GM12878 (cell line): ENCODE measurements around the gene MB. TPM values are rescaled to one million over a fixed set of nuclear protein-coding genes. Genes with fewer than 3 reads are reported as not detected.

Experiments used
- ATAC-seq: fragments of 200-7000 bp; cut with Tn5 transposase; 3 replicates; pipeline ENCODE4 v1.9.1; 2020; ENCODE audit warnings: mild to moderate bottlenecking, moderate library complexity
- BruUV-seq: library from RNA; stranded (reverse); fragments of 400-500 nt; replicated peaks from 2 replicates; lab custom pipeline; 2021; lab: Mats Ljungman, UMichigan
- CTCF ChIA-PET: fragments of 300-600 bp; sonication (Branson Sonifier 250); formaldehyde crosslinking; extraction: SDS; loops from one replicate; lab custom pipeline; 2021; ENCODE audit warnings: inconsistent platforms; lab: Yijun Ruan, JAX
- POLR2A ChIA-PET: fragments of 350-600 bp; formaldehyde crosslinking; extraction: SDS; loops from one replicate; lab custom pipeline; 2021; ENCODE audit warnings: inconsistent platforms; lab: Charles Lee
- RAD21 ChIA-PET: fragments of 300-600 bp; sonication (Branson Sonifier 250); formaldehyde crosslinking; loops from one replicate; lab custom pipeline; 2023; ENCODE audit warnings: antibody characterized with exemption; ENCODE audit not compliant: unreplicated experiment; lab: Charles Lee
- SMC1A ChIA-PET: fragments of 300-600 bp; sonication (Branson Sonifier 250); formaldehyde crosslinking; loops from one replicate; lab custom pipeline; 2023; ENCODE audit not compliant: unreplicated experiment, uncharacterized antibody; lab: Charles Lee
- DNase-seq: peaks from one replicate; pipeline ENCODE4 v3.0.0-alpha.2; 2011; ENCODE audit warnings: low read depth, low spot score
- FAIRE-seq: peaks from 3 replicates; lab custom pipeline; 2011; peaks lifted over from hg19 to GRCh38; lab: Jason Lieb, UNC
- H2AFZ ChIP-seq: 2 replicates; pipeline ENCODE4 v1.6.0; 2011; ENCODE audit warnings: low read depth, low read length, control low read depth; ENCODE audit not compliant: control insufficient read depth
- H3K27ac ChIP-seq: 2 replicates; pipeline ENCODE4 v1.5.1; 2011; ENCODE audit warnings: control low read depth; ENCODE audit not compliant: control insufficient read depth, insufficient read depth
- H3K27me3 ChIP-seq, 2 experiments: replicated peaks in 1 of 2; 2 replicates each; pipeline versions ENCODE4 v1.6.0 to v1.6.1; 2011; ENCODE audit warnings: low read length in 1 of 2; ENCODE audit not compliant: control insufficient read depth in 2 of 2, insufficient read depth in 2 of 2
- H3K36me3 ChIP-seq, 2 experiments: 2 replicates each; pipeline ENCODE4 v1.5.1; 2011; ENCODE audit warnings: low read length in 1 of 2; ENCODE audit not compliant: control insufficient read depth in 2 of 2, insufficient read depth in 2 of 2
- H3K4me1 ChIP-seq: 2 replicates; pipeline ENCODE4 v1.6.1; 2011; ENCODE audit warnings: mild to moderate bottlenecking, low read length, moderate library complexity, mixed read lengths; ENCODE audit not compliant: control insufficient read depth, insufficient read depth
- H3K4me2 ChIP-seq: 2 replicates; pipeline ENCODE4 v1.6.0; 2011; ENCODE audit warnings: control low read depth; ENCODE audit not compliant: control insufficient read depth, insufficient read depth
- H3K4me3 ChIP-seq: fragments of 200-600 bp; sonication (generic); 2 replicates; pipeline ENCODE4 v1.5.1; 2016
- H3K79me2 ChIP-seq: 2 replicates; pipeline ENCODE4 v1.6.0; 2011; ENCODE audit warnings: low read length; ENCODE audit not compliant: control insufficient read depth, insufficient read depth
- H3K9ac ChIP-seq: 2 replicates; pipeline ENCODE4 v1.8.0; 2011; ENCODE audit warnings: low read length, control low read depth, mixed read lengths; ENCODE audit not compliant: control insufficient read depth, insufficient read depth
- H3K9me3 ChIP-seq: replicated peaks from 3 replicates; pipeline ENCODE4 v1.5.1; 2011; ENCODE audit warnings: mild to moderate bottlenecking, low read length; ENCODE audit not compliant: control insufficient read depth, insufficient read depth
- H4K20me1 ChIP-seq: 2 replicates; pipeline ENCODE4 v1.6.0; 2011; ENCODE audit not compliant: control insufficient read depth, insufficient read depth
- CTCF ChIP-seq, 3 experiments: IDR thresholded peaks in 2 of 3; conservative IDR thresholded peaks in 1 of 3; 2 replicates each; pipeline ENCODE4 v1.5.1; 2011; ENCODE audit warnings: low read depth in 3 of 3, low read length in 3 of 3, mild to moderate bottlenecking in 3 of 3, control low read depth in 2 of 3, moderate library complexity in 2 of 3, inconsistent platforms in 1 of 3, mixed read lengths in 1 of 3; ENCODE audit not compliant: control insufficient read depth in 2 of 3, insufficient read depth in 1 of 3; ENCODE audit errors: extremely low read depth in 1 of 3
- ESRRA ChIP-seq: IDR thresholded peaks from 2 replicates; pipeline ENCODE4 v1.6.1; 2012; ENCODE audit warnings: mild to moderate bottlenecking, low read length, improper control_type of control experiment
- FOXK2 ChIP-seq: fragments of 450-650 bp; IDR thresholded peaks from 2 replicates; pipeline ENCODE4 v1.6.1; 2017; ENCODE audit warnings: mild to moderate bottlenecking, moderate library complexity
- JUND ChIP-seq: IDR thresholded peaks from 2 replicates; pipeline ENCODE4 v1.6.1; 2012; ENCODE audit warnings: low read depth, mild to moderate bottlenecking, low read length, improper control_type of control experiment, moderate library complexity
- NFYB ChIP-seq: IDR thresholded peaks from 2 replicates; pipeline ENCODE4 v1.6.1; 2011; ENCODE audit warnings: low read depth, mild to moderate bottlenecking, low read length, improper control_type of control experiment, moderate library complexity; ENCODE audit not compliant: insufficient read depth
- RUNX3 ChIP-seq: IDR thresholded peaks from 2 replicates; pipeline ENCODE4 v1.6.1; 2012; ENCODE audit warnings: low read length, inconsistent platforms
- SKIL ChIP-seq: fragments of 450-650 bp; IDR thresholded peaks from 2 replicates; pipeline ENCODE4 v1.6.1; 2017; ENCODE audit warnings: mild to moderate bottlenecking, low read depth, inconsistent platforms; ENCODE audit not compliant: poor library complexity, severe bottlenecking
- SMAD1 ChIP-seq: fragments of 450-650 bp; IDR thresholded peaks from 2 replicates; pipeline ENCODE4 v1.6.1; 2018; ENCODE audit warnings: mild to moderate bottlenecking, low read depth; ENCODE audit not compliant: partially characterized antibody
- SMARCA5 ChIP-seq: fragments of 450-650 bp; IDR thresholded peaks from 2 replicates; pipeline ENCODE4 v1.6.1; 2017; ENCODE audit warnings: mild to moderate bottlenecking
- TAF1 ChIP-seq: IDR thresholded peaks from 2 replicates; pipeline ENCODE4 v1.6.1; 2011; ENCODE audit warnings: mild to moderate bottlenecking, low read depth, low read length, borderline replicate concordance
- ZNF24 ChIP-seq: fragments of 450-650 bp; IDR thresholded peaks from 2 replicates; pipeline ENCODE4 v1.6.1; 2017; ENCODE audit warnings: antibody characterized with exemption, mild to moderate bottlenecking
- ZNF274 ChIP-seq: IDR thresholded peaks from one replicate; pipeline ENCODE4 v1.8.0; 2011; ENCODE audit not compliant: insufficient read length, insufficient read depth
- WGBS: methylation state at CpG from one replicate; pipeline ENCODE4 v1.1.6; 2016; ENCODE audit warnings: low lambda C conversion rate; ENCODE audit not compliant: insufficient replicate concordance, insufficient coverage; ENCODE audit errors: missing lambda C conversion rate; 5-methylcytosine and 5-hydroxymethylcytosine counted together
- in situ Hi-C: fragments of 300-500 bp; cut with MboI; formaldehyde crosslinking; loops from 9 replicates; pipeline ENCODE4 v1.14.3; 2018; ENCODE audit warnings: mixed read lengths
- intact Hi-C: fragments of 100-400 bp; cut with micrococcal nuclease; formaldehyde crosslinking; loops from one replicate; pipeline ENCODE4 v1.14.2; 2022; ENCODE audit not compliant: unreplicated experiment
- polyA plus RNA-seq, 11 experiments: library from polyadenylated mRNA; depleted of rRNA in 4 of 11; unstranded in 6 of 11; stranded (reverse) in 5 of 11; fragments of >200 nt; fragmentation: Nextera tagmentation in 4 of 11; fragmentation: Illumina TruSeq in 1 of 11; extraction: Ambion mirVana in 4 of 11; extraction: Trizol in 1 of 11; gene quantifications; 1 replicate in 1 of 11; 2 replicates in 10 of 11; pipeline versions ENCODE4 v1.2.1 to v1.2.3, GENCODE V29; 2011 to 2016; ENCODE audit warnings: inconsistent platforms in 2 of 11, missing spikeins in 2 of 11, low read depth in 1 of 11
- total RNA-seq, 4 experiments: library from RNA; depleted of rRNA in 3 of 4; stranded (reverse); fragments of >200 nt in 3 of 4; fragmentation: Illumina TruSeq in 1 of 4; extraction: Trizol in 1 of 4; gene quantifications; 2 replicates each; pipeline versions ENCODE4 v1.2.1 to v1.2.3, GENCODE V29; 2013 to 2021
- TF ChIP-seq, protein P1 (sequence below): IDR thresholded peaks from 2 replicates; pipeline ENCODE4 v1.6.1; 2012; ENCODE audit warnings: low read depth, low read length, improper control_type of control experiment
- TF ChIP-seq, protein P2 (sequence below): fragments of 450-650 bp; formaldehyde crosslinking; IDR thresholded peaks from 2 replicates; pipeline ENCODE4 v1.4.0; 2022; ENCODE audit warnings: mild to moderate bottlenecking, moderate library complexity

Gene MB
- total and polyA plus RNA-seq, 10 of the 15 experiments (the other 5 are each of a cell fraction or from before 2014, with no cell fraction given): 0.09 to 0.41 (median 0.23) TPM; not detected in 3

DNA sequence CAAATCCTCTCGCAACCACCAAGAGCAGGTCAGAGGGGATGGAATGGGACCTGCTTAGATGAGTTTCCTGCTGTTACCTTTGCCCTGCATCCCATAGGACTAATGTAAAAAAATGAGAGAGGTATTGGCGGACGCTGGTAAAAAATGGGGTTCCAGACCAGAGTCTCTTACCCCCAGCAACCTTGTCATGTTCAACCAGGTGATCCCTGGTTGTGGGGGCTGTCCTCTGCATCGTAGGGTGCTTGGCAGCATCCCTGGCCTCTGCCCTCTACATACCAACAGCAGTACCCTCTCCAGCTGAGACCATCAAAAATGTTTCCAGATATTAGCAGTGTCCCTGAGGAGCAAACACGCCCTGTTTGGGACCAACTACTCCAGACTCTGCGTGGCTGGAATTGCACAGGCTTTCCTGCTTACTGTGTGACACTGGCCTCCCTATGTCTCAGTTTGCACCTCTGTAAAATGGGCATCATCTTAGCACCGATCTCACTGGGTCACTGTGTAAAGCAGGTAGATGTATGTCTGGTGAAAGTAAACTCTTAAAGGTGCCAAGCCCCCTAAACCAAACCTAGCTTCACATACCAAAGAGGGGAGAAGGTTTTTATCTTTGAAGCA, 32.6 kb upstream of the MB start:
- WGBS: 75% methylated on average over 7 of the region's 7 CpGs
- POLR2A ChIA-PET: interaction anchor here (0.7 to 1.3 kb wide), 2 partner anchors 16 to 625 kb away, joined by 3 read pairs; no protein-coding TSS in a partner anchor
- Histone ChIP-seq H3K27me3 (no peaks in the 10 kb centered on the region), H3K79me2 (peaks cover 20% of the 10 kb centered on the region), H3K36me3 (no peaks in the 10 kb centered on the region; a peak in 1 of 4 replicates), H4K20me1 (no peaks in the 10 kb centered on the region), H3K4me3 (peak overlapping the region; percentile 91), H3K9me3 (peaks cover 2% of the 10 kb centered on the region; the same call in 1 of the 3 replicates), H3K4me2 (peak overlapping the region; percentile 94), H2AFZ (no peak overlapping the region), H3K27ac (peak overlapping the region; percentile 93), H3K4me1 (peaks cover 19% of the 10 kb centered on the region), H3K9ac (peak overlapping the region; percentile 96)
- SMC1A ChIA-PET: interaction anchor here (0.6 to 3.1 kb wide), 5 partner anchors 14 to 41 kb away, joined by 3 to 12 read pairs (median 4); no protein-coding TSS in a partner anchor
- RAD21 ChIA-PET: interaction anchor here (2.5 to 2.9 kb wide), 2 partner anchors 21 to 41 kb away, joined by 8 to 30 read pairs; no protein-coding TSS in a partner anchor
- ATAC-seq: no peak
- in situ Hi-C loops: no loop called here
- FAIRE-seq: no peak
- no peak for DNase-seq
- no TSS peak for BruUV-seq
- intact Hi-C loops: no loop called here
- CTCF ChIA-PET: interaction anchor here (1.0 to 3.0 kb wide), 5 partner anchors 12 to 22 kb away, joined by 4 to 26 read pairs (median 7); no protein-coding TSS in a partner anchor
- no peak for TF ChIP-seq SKIL
- no peak for TF ChIP-seq ZNF274
- no peak for TF ChIP-seq ESRRA
- TF ChIP-seq, protein P1, sequence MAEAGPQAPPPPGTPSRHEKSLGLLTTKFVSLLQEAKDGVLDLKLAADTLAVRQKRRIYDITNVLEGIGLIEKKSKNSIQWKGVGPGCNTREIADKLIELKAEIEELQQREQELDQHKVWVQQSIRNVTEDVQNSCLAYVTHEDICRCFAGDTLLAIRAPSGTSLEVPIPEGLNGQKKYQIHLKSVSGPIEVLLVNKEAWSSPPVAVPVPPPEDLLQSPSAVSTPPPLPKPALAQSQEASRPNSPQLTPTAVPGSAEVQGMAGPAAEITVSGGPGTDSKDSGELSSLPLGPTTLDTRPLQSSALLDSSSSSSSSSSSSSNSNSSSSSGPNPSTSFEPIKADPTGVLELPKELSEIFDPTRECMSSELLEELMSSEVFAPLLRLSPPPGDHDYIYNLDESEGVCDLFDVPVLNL: no peak
- TF ChIP-seq ZNF24: no peak
- no peak for TF ChIP-seq SMAD1
- no peak for TF ChIP-seq FOXK2
- no peak for TF ChIP-seq CTCF (IDR thresholded peaks at IDR 0.05 in 2 of 3, conservative IDR thresholded peaks at IDR 0.05 in 1 of 3; ENCODE audit: control insufficient read depth in 2 of 3, extremely low read depth in 1 of 3, insufficient read depth in 1 of 3, low read depth in 3 of 3, low read length in 3 of 3)
- no peak for TF ChIP-seq JUND
- TF ChIP-seq, protein P2, sequence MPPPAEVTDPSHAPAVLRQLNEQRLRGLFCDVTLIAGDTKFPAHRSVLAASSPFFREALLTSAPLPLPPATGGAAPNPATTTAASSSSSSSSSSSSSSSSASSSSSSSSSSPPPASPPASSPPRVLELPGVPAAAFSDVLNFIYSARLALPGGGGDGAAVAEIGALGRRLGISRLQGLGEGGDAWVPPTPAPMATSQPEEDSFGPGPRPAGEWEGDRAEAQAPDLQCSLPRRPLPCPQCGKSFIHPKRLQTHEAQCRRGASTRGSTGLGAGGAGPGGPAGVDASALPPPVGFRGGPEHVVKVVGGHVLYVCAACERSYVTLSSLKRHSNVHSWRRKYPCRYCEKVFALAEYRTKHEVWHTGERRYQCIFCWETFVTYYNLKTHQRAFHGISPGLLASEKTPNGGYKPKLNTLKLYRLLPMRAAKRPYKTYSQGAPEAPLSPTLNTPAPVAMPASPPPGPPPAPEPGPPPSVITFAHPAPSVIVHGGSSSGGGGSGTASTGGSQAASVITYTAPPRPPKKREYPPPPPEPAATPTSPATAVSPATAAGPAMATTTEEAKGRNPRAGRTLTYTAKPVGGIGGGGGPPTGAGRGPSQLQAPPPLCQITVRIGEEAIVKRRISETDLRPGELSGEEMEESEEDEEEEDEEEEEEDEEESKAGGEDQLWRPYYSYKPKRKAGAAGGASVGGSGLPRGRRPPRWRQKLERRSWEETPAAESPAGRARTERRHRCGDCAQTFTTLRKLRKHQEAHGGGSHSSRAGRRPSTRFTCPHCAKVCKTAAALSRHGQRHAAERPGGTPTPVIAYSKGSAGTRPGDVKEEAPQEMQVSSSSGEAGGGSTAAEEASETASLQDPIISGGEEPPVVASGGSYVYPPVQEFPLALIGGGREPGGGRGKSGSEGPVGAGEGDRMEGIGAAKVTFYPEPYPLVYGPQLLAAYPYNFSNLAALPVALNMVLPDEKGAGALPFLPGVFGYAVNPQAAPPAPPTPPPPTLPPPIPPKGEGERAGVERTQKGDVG (CRISPR knock-in tag): no peak
- no peak for TF ChIP-seq SMARCA5
- TF ChIP-seq NFYB: no peak
- TF ChIP-seq TAF1: no peak
- TF ChIP-seq RUNX3: no peak
